GM18498 (cell line): ENCODE measurements around the gene FAM25G.
"Not testable (repeated sequence)": the region's sequence is repeated elsewhere in the genome, so short reads cannot be mapped to it uniquely, and the experiment has no call there.

Experiments used
- ATAC-seq: cut with Tn5 transposase; IDR thresholded peaks from one replicate; pipeline ENCODE4 v1.9.1; 2021; ENCODE audit warnings: mild to moderate bottlenecking, moderate library complexity; ENCODE audit not compliant: unreplicated experiment

Gene FAM25G

DNA sequence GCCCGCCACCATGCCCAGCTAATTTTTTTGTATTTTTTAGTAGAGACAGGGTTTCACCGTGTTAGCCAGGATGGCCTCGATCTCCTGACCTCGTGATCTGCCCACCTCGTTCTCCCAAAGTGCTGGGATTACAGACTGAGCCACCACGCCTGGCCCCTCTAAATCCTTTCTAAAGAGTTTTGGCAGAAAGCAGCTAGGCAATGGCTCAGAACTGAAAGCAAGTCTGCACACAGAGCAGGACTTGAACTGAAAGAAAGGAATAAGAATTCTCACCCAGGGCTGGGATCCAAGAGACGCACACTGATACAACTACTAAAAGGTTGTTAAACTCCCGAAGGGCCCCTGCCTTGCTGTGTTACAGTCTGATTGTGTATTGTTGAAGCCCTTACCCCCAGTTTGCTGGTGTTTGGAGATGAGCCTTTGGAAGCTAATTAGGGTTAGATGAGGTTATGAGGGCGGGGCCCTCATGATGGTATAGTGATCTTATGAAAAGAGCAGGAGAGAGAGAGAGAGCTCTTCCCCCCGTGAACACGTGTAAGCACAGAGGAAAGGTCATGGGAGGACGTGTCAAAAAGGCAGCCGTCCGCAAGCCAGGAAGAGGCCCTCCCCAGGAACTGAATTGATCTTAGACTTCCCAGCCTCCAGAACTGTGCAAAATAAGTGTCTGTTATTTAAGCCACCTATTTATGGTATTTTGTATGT, 26.1 kb downstream of the FAM25G start:
- ATAC-seq = not testable (repeated sequence)

DNA sequence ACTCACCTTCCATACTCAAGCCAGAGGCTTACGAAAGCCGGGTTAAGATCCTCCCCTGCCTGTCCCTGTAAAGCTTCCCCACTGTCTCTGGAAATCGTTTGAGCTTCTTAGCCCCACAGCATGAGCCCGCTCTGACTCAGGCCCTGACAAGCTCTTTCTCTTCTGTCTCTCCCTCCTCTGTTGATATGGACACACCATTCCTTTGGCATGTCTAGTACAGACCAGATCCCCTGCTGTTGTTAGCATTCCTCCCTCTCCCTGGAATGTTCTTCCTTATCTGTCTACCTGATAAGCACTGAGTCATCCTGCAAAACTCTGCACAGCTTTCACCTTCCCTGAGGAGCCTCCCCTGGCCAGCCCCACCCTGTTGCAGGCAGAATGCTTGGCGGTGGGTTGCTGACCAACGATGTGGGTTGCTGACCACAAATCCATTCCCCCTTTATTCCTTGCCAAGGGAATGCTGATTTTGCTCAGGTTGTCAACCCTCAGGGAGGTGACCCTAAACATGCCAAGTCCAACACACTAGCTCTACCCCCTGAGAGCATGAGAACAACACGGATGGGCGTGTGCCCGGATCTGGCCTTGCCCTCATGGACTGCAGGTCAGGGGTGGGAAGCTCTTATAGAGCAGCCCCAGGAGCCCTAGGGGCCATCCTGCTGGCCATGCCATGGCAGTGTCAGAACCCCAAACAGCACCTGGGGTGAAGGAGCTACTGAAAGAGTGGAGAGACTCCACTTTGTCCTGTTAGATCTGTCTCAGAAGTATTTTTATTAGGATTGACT, 28.7 kb downstream of the FAM25G start:
- not testable (repeated sequence) for ATAC-seq

DNA sequence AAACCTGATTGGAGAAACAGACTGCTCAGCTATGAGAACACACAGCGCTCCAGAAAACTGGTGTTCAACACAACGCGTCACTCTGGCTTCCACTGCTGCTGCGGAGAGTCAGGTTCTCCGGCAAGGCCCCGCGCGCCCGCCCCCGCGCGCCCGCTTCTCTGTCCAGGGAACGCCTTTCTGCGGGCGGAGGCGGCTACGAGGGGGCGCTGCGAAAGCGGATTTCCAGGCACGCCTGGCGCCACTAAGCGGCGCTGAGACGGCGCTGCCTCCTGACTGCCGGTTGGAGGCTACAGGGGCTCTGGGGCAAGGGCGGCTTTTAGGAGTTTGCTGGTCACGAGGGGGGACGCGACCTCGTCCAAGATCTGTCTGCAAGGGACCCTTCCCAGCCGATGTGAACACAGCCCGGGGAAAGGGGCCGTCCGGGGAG, 30.2 kb downstream of the FAM25G start:
- ATAC-seq = peak; percentile 51

DNA sequence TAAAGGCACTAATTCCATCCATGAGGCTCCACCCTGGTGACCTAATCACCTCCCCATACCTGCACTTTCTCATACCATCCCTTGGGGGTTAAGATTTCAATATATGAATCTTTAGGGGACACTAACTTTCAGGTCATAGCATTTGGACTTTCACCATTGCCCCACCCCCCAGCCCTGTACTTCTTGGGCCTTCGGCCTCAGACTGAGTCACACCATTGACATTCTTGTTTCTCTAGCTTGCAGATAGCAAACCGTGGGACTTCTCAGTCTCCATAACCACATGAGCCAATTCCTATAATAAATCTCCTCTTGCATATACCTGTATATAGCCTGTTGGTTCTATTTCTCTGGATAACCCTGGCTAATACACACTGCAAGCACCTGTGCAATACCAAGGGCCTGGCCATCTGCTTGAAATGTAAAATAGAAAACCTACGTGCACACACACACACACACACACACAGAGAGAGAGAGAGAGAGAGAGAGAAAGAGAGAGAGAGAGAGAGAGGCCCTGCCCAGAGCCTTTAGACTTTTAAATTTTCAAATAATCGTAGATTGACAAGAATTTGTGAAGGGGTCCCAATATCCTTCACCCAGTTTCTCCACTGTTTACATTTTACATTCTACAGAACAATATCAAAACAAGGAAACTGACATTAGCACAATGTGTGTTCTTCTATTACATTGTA, 32.9 kb downstream of the FAM25G start:
- ATAC-seq = no peak

DNA sequence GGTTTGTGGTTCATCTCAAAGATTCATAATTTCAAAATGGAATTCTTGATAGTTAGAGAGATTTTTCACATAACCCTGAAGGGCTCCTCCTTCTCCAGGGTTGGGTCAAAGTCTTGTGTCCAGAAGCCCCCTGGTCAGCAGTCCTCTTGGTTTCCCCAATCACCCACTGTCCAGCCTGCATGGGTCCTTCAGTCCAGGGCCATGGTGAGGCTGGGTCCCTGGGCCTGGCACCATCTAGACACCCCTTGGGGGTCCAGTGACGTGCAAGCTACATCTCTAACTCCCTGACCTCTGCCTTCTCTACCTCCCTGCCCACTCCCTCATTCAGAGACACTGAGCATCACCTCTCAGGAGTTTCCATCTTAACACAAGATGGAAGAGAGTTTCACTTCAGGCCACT, 33.7 kb downstream of the FAM25G start:
- ATAC-seq = no peak

DNA sequence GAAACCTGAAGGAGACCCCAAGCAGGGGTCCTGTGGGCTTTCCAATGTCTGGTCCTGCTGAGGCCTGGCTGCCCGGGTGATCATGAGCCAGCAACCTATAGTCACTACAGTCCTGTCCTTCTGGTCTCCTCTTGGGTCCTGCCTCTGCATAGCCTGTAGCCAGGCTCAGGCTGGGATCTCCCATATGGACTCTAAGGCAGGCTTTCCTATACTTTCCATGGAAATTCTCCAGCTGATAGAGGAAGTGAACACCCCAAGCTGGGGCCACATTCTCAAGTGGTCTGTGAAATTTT, 34.0 kb downstream of the FAM25G start:
- ATAC-seq = no peak

DNA sequence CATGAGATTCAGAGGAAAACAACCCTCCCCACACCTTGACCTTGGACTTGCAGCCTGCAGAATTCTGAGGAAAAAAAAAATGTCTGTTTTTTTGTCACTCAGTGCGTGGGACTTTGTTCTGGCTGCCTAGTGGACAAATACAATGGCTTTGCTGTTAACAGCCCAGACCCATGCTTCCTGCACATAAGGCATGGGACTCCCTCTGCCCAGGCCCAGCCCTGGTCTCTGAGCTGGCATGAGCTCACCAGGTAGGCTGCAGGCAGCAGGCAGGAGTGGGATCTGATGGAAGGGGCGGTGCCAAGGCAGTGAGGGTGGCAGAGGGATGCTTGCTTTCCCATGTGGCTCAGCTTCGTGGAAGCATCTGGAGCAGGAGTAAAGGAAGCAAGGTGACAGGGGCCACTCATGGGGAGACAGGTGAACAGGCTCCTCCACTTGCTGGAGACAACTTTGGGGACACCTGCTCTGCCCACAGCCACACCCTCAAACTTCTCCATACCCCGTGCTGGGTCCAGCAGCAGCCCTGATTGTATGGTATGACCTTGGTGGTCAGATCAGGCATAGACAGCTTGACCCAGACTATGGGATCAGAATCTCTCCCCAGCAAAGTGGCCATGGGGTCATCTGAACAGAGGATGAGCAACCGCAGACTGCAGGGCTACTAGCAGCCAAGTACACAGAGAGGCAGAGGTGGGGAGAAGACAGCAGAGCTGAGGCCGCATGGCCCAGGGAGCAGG, 34.5 kb downstream of the FAM25G start:
- ATAC-seq = no peak

DNA sequence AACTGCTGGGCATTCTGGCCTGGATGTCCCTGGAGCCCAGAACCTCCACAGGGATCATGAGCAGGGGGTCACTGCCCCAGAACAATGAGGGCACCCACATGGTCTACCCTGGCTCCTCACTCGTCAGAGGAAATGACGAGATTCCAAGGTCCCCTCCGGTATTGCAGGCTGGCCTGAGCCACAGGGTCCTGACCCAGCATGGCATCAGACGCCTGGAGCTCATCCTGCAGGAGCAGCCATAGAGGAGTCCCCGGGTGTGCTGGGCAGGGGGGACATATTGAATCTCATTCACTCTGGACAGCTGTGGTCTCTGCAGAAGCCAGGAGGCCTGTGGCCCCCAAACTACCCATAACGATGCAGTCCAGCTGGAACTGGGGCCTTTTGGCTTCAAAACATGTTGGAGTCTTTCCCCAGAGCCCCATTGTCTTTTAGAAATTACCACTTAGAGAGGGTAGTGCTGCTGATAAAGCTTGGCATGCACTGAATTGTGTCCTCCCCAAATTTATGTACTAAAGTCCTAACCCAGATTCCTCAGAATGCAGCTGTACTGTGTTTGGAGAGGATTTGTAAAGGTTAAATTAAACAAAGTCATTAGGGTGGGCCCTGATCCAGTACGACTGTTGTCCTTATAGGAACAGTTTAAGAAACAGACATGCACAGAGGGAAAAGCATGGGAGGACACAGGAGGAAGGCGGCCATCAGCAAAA, 35.3 kb downstream of the FAM25G start:
- ATAC-seq = no peak

DNA sequence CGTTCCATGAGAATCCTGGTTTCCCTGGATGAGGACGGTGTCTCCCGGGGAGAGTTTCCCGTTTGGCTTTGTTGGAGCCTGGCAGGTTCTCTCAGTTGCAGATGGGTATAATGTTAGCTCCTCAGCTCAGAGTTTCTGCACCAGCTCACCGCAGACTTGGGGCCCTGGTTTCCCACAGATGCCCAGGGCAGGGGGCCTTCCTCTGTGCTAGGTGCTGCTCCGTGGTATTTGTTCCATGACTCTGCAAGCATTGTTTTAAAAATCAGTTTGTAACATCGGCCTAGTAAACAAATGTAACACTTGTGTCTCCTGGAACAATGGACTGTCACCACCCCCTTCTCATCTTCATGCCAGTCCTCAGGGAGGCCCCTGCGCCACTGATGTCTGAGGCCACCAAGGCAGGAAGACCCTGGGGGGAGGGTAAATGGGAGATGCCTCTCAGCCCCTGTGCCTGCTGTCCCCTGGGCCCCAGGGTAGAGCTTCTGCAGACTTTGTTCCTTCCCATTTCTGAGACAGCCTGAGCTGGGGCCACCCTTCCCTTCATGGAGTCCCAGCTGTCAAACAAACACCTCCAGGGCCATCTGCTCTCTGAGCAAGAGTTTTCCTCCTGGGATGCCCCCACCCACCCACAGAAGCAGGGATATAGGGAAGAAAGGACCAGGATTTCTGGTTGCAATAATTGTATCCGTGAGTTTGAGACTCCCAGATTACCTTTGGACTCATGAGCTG, 36.0 kb downstream of the FAM25G start:
- ATAC-seq = not testable (repeated sequence)

DNA sequence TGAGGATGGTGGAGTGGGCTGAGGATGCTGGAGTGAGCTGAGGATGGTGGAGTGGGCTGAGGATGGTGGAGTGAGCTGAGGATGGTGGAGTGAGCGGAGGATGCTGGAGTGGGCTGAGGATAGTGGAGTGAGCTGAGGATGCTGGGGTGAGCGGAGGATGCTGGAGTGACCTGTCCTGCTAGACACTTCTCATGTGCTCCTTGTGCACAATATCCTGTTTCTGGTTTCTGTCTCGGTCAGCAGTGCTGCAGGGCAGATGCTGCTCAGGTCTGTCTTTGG, 36.8 kb downstream of the FAM25G start:
- no peak for ATAC-seq

DNA sequence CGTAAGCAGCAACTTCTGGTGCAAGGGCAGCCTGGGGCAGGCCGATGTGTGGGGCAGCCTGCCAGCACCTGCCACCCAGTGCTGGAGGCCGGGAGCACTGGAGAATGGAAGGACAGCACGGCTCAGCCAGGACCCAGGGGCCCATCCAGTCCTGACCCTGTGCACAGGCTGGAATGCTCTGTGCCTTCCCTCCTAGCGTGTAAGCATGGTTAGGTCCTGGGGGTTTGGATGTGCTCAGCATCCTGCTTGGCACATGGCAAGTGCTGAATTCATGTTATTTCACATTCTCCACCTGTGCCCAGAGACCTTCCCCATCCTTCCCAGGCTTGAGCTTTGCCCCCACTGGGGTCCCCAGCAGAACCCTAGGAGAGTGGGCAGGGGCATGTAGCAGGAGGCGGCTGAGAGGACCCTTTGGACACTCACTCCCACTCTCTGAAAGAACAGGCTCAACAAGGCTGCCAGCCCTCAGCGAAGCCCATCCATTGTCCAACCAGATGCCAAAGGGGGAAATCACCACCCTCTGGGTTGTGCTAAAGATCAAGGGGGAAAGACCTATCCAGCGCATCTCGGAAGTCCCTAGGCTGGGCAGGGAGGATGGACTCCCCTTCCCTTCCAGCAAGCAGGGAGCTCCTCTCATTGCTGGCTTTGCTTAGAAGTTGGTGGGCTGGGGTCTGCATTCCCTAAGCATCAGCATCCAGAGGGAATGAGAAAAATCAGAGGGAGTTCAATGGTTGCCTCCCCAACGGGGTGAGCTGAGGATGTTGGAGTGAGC, 37.3 kb downstream of the FAM25G start:
- ATAC-seq = no peak

DNA sequence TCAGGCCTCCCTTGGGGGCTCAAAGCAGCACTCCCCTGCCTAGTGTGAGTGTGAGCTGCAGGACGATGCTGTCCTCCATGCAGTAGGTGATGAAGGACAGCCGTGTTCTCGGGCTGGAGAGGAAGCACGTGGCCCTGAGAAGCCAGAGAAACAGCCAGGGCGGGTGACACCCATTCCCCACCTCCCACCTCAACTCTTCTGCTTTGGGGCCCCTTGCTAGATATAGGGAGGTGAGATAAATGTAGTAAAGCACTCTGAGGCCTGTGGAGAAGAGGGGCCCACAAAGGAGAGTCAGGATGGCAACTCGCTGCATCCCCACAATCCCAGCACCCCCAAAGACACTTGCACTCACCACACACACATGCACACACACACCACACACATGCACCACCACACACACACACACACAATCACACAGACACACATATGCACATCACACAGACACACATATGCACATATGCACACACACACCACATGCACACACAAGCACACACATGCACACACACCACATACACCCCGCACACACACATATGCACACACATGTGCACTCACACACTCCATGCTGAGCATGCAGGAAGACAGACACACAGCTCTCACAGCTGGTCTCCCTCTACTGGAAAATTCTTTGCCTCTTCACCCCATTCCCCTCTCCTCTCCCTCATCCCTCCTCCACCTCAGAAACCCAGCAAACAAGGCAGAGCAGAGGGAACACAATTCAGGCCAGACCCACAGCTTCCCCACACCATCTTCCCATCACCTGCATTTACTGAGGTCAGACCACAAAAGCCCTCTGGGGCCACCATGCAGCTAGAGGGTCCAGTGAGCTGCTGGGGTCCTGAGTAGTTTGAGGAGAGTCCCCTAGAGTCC, 38.1 kb downstream of the FAM25G start:
- ATAC-seq = no peak

DNA sequence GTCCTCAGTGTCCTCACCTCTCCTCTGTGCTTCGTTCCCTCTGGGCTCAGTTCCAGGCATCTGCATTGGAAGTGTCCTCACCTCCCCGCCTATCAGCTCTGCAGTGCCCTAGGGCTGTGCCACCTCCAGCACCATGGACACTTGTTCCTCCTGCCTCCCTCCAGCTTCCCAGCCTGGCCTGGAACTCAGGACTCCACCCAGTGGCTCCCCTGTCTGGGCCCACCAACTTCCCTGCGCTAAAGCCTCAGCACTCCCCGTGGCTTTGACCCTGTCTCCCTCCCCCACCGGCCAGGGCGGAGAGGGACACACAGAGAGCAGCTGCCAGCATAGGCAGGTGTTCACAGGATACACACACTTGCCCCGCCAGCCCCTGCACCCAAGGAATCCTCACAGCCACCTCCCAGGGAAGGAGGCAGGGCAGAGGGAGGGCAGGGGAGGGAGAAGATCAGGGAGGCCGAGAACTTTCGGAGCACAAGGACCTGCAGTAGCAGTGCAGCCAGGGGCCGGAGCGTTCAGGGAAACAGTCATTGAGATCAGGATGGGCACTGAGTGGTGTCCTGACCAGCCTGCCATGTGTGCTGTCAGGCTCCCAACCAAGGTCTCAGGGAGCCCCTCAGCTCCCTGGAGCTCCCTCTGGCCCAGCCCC, 38.9 kb downstream of the FAM25G start:
- ATAC-seq = no peak

DNA sequence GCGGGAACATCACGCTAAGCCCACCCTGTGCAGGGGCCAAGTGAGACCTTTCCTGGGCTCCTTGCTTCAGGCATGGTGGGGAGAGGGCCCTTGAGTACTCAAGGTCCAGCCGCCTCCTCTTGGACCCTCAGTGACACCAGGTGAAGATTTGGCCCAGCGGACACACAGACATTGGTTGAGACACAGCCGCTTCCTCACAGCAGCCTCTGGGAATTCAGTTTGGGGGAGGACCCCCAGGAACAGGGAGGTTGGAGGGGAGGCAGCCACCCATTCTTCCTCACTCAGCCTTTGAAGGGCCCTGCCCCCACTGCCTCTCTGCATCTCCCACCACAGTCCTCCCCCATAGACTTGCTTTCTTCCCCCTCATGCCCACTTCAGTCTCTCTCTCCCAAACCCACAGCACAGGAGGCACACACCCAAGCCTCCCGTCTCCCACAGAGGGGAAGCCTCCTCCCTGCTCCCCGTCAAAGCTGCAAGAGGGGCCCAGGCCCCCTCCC, 39.5 kb downstream of the FAM25G start:
- ATAC-seq = no peak

DNA sequence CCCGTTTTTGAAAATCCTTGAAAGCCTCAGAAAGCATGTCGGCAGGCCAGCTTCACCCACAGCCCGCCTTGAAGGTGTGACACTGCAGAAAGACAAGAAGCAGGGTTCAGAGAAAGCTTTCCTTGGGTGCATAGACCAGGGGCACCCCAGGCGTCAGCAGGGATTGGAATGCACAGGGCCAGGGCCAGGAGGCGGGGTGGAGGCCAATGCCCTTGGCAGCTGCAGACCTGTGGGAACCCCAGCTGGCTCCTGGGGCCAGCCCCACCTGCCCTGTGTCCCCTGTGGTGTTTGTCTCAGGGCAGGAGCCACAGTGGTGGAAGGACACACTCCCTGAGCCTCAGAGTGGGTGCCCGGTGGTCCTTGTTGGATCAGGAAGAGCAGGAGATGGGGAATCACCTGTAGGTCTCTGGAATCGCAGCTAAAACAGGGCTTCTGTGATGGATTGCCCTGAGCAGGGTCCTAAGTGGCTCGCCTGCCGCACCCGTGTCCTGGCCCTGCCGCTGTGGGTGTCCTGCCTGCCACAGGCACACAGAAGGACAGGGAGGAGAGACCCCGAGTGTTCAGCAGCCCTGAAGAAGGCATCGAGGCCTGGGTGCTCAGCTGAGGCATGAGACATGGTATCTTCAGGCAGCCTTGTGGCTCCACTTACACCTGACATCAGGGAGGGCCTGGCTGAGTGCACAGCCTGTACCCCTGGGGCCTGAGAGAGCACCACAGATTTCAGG, 40.1 kb downstream of the FAM25G start:
- no peak for ATAC-seq

DNA sequence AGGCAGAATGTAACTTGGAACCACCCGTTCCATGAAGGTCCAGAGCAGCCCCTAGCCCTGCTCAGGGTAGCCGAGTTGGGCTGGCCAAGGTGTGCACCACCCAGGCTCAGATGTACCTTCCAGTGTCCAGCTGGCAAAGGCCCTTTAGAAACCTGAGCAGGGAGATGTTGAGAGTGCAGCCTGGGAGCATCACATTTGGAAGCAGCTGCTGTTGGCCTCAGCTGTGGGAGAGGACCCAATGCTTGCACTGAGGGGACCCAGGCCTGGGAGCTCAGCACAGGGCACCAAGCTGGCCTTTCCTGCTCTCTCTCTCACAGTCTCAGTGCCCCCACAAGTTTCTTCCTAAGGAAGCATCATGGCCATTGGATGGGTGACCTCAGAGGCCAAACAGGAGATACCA, 41.1 kb downstream of the FAM25G start:
- no peak for ATAC-seq

DNA sequence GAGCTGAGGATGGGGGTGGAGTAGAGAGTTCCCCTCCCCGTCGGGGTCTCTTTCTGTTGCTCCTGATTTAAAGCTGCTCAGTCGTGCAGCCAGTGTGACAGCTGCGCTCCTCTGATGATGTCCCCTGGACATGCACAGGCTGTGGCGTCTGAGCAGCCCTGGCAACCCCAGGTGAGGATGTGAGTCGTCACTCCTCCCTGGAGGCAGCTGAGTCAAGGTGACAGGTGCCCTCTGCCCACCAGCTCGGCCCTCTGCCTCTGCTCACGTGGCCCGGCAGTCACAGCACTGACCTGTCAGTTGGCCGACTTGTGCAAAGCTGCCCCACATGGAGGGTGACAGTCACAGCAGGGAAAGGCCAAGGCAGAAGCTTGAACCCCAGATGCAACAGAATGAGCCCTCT, 41.5 kb downstream of the FAM25G start:
- ATAC-seq = no peak
